Measurements from ENCODE around the gene CDH3.

Gene CDH3

DNA sequence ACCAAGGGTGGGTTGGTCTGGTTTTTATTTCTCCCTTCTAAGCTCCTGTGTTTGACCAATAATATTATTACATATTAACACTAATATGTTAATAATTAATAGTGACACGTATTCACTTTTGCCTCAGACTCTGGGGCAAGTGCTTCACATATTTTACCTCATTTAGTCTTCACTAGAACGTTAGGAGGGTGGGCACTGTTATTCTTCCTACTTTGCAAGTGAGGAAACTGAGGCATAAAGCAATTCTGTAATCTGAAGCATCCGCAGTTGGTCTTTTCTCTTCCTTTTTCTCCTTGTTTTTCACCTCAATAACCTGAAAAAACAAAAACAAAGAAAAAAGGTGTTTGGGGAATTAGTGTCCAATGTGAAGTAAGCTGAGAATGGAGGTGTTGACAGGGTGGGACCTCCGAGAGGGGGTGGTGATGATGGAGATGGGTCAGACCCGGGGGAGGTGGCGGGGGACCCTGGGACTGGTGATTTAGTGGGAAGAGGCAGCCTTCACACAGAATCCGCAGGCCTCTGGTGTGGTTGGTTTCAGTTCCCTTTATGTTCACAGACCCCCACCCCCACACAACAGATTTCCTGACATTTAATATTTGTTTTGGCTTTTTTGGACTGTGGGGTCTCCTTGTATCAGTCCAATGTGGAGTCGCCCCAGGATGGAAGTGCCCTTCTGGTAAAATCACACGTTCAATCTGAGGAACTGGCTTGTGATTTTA lies 95.7 kb downstream of the CDH3 start:
- TF ChIP-seq CTCF (IDR thresholded peaks at IDR 0.05; ENCODE audit: insufficient read depth, missing control alignments), result no peak
- DNase-seq (ENCODE audit: insufficient read length, low spot score), result no peak
- FAIRE-seq, result no peak

- DNase-seq (ENCODE audit: insufficient read length, low spot score), result no peak
- no peak for FAIRE-seq
- no peak for TF ChIP-seq CTCF (IDR thresholded peaks at IDR 0.05; ENCODE audit: insufficient read depth, missing control alignments)
These were observed 98.6 kb downstream of the CDH3 start for GRCh38 chr16:68743664-68744063.

DNA sequence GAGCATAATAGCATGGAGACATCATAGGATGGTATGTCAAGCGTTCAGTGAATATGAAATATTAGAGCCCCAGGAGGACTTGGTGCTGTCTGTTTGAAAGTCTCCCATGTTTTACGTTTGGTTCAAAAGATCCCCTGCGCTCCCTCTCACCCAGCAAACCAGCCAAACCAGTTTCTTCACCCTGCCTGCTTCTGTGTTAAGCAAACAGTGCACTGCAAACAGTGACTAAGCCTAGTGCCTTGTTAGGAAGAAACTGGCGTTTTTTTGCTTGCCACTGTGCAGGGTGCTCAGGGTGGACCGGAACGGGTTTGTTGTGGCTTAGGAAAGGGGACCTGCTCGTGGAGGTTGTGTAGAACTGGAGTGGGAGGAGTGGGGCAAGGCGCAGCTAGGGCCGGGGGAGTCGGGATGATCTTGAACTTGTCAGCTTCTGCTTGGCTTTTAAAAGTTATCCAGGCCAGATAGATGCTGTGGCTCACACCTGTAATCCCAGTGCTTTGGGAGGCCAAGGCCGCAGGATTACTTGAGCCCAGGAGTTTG lies 99.7 kb downstream of the CDH3 start:
- no peak for TF ChIP-seq CTCF (IDR thresholded peaks at IDR 0.05; ENCODE audit: insufficient read depth, missing control alignments)
- FAIRE-seq, result no peak
- DNase-seq (ENCODE audit: insufficient read length, low spot score), result no peak

GRCh38 chr16:68746951-68747350 lies 101.8 kb downstream of the CDH3 start:
- no peak for FAIRE-seq
- no peak for TF ChIP-seq CTCF (IDR thresholded peaks at IDR 0.05; ENCODE audit: insufficient read depth, missing control alignments)
- DNase-seq (ENCODE audit: insufficient read length, low spot score), result no peak

- DNase-seq (ENCODE audit: insufficient read length, low spot score) (no peak), FAIRE-seq (no peak)
- TF ChIP-seq CTCF (IDR thresholded peaks at IDR 0.05; ENCODE audit: insufficient read depth, missing control alignments), result no peak
These were observed 104.3 kb downstream of the CDH3 start for GRCh38 chr16:68749432-68749831.

Measured in D721Med (cell line).